NCI-H345 (cell line): ENCODE results near the gene DR1.
A peak's percentile ranks its signal among the peaks of the same experiment; 100 is the strongest.

Source experiments
- DNase-seq: peaks from one replicate; lab custom pipeline; 2025; lab: John Stamatoyannopoulos, UW

The DR1 gene

DNA sequence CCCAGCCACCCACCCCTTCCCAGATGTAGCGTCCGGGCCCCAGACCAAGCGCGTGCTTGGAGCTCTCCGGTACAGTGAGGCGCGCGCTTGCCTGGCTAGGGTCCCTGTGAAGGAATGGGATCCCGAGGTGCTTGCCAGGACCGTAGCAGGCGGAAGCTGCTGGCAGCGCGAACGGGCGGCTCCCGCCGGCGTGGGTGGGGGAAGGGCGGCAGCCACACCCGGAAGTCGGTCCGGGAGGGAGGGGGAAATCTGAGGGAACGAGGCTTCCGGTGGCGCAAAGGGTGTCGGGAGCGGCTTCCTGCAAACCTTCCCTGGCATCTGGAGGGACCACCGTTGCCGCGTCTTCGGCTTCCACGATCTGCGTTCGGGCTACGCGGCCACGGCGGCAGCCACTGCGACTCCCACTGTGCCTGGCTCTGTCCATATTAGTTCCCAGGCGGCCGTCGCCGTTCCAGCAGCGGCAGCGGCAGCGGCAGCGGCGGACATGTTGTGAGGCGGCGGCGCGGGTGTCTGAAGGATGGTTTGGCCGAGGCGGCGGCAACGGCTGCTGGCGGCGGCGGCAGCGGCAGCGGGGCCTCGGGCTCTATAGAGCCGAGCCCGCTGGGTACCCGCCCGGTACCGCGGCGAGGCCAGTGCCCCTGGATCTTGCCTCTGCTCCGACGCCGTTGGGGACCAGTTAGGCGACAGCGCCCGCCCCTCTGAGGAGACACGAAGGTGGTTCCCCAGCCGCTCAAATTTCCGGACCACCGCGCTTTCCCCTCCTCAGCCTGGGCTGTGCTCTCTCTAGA lies at the start of gene DR1:
TSS of gene DR1 (plus strand) at position 275 of the 788 bp plus-strand sequence. CDS start 739 bp downstream, outside the sequence.
- DNase-seq = peak; percentile 91

DNA sequence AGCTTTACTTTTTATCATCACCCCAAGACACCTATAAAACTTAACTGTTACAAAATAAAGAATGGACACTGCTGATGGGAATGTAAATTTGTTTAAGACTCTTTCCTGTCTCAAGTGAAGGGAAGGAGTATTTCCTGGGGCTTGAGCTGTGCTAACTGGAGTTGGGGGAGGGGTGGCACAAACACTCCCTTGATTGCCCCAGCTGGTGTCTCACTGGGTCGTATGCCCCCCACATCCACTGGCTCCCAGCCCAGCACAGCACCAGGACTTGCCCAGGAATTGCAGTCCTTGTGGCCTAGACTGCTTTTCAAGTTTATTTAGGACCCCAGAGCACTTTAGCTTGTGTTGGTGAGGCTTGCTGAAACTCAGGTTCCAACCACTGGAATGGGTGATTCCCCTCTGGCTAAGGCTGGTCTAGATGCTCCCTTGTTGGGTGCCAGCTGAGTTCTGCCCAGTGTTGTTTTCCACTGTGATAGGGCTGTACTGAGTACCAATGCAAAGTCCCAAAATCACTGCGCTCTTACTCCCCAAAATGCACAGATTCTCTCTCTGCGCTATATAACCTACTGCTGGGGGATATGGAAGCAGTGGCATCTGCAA lies 49.1 kb upstream of the DR1 start:
- DNase-seq = no peak

DNA sequence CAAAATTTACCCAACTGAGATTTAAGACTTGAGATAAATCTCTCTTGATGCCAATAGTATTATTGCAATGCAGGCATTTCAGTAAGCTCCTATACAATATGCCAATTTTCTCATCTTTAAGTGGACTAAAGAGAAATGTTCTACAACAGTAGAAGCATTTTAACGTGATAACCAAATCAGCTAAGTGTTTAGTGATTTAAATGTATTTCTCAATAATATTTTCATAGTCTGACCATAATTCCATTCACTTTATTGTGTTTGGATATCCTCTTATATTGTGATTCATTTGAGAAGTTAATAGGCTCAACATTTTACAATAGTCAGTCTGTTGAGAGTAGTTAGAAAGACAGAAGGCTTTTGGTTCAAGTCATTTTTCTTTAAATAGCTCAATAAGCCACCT lies 44.6 kb upstream of the DR1 start:
- no peak for DNase-seq

DNA sequence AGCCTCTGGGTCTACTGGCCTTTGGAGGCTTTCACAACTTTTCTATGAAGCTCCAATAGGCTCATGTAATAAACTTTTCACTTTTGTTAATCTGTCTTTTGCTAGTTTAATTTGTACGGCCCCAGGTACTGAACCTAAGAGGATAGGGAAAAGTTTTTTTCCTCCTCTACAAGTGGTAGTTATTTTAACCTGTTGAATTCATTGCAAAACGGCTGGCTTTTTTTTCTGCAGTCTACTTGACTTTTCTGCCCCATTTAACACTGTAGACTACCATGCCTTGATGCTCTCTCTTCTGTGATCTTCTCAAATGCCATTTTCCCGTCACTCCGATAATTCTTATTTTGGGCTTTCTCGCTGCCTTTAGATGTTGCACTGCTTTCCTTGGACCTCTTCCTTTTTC lies 43.6 kb upstream of the DR1 start:
- DNase-seq = no peak

DNA sequence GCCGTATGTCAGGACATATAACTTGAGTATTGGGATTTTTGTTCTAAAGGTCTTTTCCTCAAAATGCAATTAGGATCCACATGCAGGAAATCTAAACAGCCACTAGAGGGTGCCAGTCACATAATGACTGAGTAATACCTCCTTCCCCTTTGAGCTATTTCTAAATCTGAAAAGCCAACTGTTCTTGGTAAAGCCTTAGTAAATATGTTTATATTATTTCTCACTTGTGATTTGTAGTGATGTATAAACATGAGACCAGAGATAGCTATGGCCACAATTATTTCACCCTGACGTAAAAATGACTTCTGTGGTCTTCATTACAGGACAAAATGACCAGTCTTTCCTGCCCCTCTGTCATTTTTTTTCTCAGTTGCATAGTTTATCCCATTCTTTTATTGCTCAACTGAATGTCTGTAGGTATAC lies 41.0 kb upstream of the DR1 start:
- DNase-seq = peak; percentile 65

DNA sequence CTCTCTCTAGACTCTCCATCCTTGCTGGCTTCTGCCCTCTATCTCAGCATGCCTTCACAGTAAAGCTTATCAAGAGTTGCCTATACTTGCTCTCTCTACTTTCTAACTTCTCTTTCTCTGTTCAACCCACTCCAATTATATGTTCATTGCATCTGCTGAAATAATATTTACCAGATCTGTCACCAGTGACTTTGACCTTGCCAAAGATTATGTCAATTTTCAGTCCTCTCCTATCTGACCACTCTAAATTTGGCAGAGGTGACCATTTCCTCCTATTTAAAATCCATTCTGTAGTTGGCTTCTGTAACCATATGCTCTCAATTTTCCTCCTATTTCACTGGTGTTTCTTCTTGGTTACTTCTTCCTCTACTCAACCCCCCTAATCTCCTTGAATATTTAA lies 38.8 kb upstream of the DR1 start:
- no peak for DNase-seq

DNA sequence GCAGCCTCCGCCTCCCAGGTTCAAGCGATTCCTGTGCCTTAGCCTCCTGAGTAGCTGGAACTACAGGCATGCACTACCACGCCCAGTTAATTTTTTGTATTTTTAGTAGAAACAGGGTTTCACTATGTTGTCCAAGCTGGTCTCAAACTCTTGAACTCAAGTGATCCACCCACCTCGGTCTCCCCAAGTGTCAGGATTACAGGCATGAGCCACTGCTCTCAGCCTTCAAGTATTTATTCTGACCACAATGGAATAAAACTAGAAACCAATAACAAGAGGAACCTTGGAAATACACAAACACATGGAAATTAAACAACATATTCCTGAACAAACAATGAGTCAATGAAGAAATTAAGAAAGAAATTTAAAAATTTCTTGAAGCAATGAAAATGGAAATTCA lies 32.7 kb upstream of the DR1 start:
- no peak for DNase-seq

DNA sequence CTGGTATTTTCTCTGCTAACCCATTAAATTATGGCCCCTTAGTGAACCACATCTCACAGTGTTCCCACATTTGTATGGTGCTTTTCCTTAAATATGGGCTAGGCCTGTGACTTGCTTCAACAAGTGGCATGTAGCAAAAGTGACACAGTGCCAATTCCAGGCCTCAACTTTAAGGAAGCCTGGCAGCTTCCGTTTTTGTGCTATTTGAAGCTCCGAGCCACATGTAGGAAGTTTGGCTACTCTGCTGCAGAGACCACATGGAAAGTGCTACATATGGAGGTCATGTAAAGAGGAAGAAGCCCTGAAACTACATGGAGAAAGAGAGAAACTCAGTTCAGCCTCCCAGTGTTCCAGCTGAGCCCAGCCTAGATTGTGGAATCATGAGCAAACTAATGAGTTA lies 28.5 kb upstream of the DR1 start:
- DNase-seq = no peak

DNA sequence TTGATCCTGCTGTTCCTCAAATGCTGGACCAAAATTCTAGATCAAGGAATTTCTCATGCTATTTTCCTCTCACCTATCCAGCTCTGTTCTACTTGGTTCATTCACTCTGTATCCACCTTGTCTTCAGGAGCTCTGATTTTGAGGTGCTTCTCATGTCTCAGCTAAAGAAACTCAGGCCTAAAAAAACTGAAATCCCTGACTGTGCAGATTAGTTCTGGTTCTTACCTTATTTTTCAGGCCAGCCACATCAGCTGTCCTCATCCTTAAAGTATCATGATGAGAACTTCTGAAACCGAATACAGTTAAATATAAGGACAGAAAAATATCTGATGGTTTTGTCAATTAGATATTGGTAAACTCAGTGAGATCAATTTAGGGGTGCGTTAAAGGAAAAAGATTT lies 27.8 kb upstream of the DR1 start:
- DNase-seq = no peak

DNA sequence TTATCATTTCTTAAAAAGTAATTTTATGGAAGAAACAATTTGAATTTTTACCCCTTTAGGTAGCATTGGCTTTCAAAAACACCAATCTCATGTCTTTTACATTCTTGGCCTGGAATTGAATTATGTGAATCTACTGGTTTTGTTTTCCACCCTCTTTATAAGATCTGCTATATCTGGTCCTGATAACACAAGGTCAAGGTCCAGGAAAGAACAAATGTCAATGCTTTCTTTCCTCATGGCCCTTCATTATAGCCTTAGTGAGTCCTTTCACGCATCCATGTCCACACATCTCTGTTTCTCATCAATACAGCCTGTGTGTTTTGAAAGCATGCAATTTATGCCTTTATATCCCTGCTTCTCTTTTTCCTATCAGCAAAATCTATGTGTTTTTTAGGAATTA lies 24.0 kb upstream of the DR1 start:
- no peak for DNase-seq

DNA sequence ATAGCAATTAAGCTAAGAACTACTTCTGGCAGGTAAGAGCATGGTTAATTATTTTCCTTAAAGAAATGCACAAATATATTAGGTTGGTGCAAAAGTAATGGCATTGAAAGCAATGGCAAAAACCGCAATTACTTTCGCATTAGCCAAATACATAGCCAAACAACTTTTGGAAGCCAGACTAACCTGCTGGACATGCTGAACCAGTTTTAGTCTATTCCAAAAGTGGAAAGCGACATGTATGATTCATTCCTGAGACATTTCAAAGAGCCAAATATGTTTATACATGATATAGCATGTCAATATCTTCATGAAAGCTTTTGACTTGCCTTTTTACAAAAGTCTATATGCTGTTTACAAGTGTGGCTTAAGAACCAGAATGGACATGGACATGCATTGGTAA lies 23.4 kb upstream of the DR1 start:
- DNase-seq = no peak

DNA sequence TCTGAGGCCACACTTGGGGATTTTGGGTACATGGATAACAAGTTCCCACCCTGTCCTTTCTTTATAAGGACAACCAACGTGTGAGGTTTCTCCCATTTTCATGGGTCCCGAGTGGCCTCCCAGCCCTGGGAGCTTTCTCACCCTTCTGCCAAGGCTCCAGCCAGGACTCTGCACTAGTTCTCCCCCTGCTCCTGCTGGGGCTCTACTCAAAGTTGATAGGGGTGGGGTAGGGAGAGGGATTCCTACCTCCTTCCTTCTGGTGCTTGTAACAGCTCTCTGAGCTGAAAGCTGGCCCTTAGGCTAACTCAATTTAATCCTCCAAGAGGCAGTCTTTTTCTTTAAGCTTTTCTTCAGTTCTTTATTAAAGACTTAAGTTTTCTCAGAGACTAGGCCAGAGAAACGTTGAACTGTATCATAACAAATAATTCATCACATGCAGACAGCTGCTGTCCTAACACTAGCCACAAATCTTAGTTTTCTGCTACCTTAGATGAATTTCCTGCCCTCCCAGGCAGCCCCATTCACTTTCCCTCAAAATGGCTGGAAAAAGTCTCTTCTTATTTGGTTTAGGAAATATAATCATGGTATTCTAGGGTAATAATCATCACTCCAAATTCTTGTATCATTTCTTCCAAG lies 22.4 kb upstream of the DR1 start:
- DNase-seq = no peak

DNA sequence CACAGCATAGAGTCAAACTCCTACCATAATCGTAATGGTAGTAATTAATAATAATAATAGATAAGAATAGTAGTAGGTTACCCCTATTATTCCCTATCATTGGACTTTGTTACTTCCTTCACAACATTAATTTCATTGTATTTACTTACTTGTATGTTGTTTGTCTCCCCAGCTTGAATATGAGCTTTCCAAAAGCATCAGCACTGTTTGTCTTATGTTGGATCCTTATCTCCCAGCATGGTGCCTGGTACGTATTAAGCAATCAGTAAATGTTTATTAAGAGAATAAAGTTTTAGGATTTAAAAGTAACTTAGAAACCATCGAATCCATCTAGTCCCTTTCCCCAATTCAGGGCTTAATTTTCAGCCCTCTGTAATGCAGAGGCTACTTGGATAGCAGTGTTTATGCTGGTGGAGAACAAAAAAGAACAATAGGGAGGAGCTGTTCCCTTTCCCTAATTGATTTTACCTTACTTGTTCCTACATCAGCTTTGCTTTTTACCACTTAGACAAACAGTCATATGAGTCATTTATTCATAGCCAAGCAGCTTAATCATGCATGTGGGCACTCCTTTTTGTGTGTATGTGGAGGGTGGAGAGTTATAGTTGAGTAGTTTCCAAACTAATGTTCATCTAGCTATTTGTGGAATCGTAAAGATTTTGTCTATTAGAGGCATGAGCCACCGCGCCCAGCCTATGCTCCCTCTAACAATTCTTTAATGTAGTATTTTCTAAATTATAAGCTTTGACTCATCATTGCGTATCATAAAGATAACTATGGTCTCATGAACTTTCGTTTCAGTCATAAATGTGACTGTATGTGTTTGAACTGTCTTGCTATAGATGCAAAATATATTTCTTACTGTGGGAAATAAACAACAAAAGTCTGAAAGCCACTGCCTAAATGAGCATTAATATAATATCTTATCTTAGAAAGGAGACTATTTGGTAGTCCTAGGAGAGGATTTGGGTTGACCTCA lies 20.9 kb upstream of the DR1 start:
- no peak for DNase-seq

DNA sequence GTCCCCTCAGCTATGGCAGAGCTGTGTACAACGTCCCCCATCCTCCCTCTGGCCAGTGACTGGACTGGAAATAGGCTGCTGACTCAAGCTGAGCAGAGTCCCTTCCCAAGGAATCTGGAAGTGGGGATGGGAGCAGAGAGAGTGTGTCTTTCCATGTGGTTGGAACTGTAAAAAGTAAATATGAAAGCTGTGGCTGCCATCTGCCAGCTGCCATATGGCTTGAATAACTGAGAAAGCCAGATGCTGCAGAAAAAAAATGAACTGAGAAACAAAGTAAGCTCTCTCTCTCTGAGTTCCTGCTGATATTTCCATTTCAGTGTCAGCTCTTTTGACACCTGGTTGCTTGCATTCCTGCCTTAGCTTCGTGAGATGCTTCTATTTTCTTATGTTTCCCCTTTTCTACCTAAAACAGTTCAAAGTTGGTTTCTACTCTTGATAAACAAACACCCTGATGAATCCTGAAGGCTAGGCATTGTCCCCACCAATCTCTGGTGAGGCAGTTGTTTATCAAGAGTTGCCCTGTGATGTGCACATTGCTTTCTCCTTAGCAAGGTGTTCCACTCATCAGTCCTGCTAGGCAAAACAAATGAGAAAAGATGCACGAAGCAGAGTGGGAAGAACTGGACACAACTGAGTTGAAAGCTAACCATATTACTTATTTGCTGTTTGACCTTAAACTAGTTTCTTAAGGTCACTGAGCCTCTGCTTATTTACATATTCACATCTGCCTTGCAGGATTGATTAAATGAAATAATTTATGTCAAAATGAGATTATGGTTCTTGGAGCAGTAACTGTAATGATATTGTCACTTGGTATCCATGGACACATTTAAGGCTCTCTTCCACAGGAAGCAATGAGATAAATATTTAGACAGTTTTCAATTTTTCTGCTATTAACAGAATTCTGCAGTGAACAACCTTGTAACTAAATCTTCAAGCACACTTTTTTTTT lies 16.6 kb upstream of the DR1 start:
- DNase-seq = no peak

DNA sequence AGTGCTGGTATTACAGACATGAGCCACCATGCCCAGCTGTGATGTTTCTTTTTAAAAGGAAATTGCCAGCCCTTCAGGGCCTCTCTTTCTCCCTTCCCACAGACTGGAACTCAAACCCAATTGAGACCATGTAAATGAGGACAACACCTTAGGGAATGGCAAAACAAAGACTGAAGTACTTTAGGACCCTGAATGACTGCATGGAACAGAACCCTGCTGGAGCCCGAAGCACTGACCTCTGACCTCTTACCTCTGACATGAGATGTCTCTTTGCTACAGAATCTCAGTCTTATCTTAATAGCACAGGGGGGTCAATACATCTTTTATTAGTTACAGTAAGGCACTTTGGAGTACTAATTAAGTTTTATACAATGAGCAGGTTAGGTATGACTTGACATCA lies 15.5 kb upstream of the DR1 start:
- no peak for DNase-seq

DNA sequence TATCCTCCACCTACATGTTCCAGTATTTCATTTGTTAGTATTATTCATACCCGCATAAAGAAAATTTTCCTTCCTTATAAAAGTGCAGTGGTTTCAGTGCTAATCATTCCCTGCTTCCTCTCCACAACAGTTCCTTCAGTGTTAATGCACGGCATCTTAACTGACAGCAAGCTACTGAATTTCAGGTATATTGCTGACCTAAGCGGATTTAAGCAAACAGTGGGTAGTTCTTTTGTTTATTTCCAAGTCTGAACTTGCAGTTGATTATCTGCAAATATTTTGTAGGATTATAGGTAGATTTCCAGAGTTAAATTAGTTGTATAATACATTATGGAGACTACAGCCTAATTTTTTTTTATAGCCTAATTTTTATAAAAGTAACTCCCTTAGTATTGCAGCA lies 15.1 kb upstream of the DR1 start:
- DNase-seq = no peak

DNA sequence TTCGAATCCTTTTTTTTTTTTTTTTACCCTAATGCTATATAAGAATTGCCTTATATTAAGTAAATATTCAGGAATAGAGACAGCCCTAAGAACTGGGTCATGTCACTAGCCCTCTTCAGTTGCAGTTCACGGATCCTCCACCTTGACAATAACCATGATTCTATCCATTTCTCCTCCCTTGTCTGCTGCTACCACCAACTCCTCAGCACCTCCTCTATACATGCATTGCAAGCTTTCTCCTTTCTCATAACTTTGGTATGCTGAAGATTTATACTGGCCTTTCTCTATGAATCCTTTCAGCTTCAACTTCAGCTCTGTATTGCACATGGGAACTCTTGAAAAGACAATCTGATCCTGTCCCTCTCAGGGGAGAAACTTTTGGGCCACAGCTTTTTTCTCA lies 14.3 kb upstream of the DR1 start:
- DNase-seq = no peak

DNA sequence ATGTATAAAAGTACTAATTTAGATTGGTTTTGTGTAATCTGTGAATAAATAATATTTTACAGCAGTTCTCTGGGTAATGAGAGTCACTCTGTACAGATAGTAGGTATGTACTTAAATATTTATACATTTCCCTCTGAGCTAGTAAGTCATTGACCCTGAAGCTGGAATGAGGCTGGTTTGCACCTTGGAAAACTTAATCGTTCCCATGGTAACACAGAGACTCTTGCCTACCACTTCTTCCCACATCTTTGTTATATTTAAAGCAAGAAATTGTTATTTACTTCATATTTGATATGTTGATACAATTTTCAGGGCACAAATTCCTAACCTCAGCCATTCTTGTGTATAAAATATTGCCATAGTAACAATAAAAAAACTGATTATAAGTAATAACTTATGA lies 13.3 kb upstream of the DR1 start:
- no peak for DNase-seq

DNA sequence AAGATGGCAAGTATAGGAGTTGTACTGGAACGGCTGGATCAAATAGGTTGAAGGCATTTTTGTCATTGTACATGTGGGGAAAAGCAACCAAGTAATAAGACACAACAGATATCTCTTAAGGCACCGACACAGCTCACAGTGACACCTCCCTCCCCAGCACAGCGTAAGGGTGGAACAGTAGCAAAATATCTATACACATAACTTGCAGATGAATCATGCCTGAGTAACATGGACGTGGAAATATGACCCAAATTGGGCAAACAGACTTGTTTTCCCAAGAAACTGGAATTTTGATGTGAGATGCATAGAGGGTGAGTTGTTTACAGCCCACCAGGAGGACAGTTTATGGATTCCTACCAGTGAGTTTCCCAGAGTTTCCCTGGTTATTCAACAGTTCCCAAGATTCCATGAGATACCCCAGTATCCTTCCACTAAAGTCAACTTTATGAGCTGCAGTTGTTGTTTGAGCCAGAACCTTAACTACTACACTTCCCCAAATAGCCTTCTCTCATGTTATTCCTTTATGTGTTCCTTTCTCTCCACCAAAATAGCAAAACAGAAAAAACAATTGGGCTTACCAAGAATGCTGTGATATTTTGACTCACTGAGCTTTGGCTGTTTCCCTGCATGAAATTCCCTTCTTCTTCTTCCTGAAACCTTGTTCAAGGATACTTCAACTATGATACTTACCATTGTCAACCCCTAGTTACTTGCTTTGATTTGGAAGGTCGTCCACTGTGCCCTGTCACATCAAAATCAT lies 7.1 kb upstream of the DR1 start:
- no peak for DNase-seq

DNA sequence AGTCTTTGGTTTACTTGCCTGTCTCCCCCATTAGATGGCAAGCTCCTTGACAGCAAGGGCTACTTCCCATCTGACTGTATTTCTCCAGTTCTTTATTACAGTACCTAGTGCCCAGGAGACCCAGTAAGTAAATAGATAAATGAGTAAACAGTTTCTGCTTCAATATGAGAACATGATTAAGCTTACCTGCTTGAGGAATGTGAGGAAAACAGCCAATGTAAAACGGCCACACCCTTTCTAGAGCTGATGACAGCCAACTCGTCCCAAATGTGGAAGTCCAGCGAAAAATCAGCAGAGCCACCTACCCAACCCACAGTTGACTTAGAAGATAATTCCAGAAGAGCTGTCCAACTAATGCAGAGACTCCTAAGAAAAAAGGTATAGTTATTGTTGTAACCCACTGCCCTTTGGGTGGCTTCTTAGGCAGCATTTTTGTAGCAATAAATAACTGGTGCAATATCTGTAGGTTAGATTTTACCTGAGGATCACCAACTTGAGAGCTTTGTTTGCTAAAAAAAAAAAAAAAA lies 6.5 kb upstream of the DR1 start:
- no peak for DNase-seq
